Nephron progenitor cell (in vitro differentiated cells): Measurements from ENCODE around the gene OR1M1.
A peak's percentile ranks its signal among the peaks of the same experiment; 100 is the strongest.

Experiments used
- DNase-seq: peaks from one replicate; pipeline ENCODE4 v3.0.0; 2021
- H3K27ac Mint-ChIP-seq: 2 replicates; pipeline ENCODE4 v1.8.0; 2021; ENCODE audit warnings: mild to moderate bottlenecking, moderate library complexity, mixed read lengths
- H3K27me3 Mint-ChIP-seq: 2 replicates; pipeline ENCODE4 v1.8.0; 2021; ENCODE audit warnings: mild to moderate bottlenecking, low read depth, mixed read lengths; ENCODE audit not compliant: poor library complexity
- H3K36me3 Mint-ChIP-seq: 2 replicates; pipeline ENCODE4 v1.8.0; 2021; ENCODE audit warnings: low read depth, mixed read lengths
- H3K4me1 Mint-ChIP-seq: 2 replicates; pipeline ENCODE4 v1.8.0; 2021; ENCODE audit warnings: mixed read lengths
- H3K4me3 Mint-ChIP-seq: 2 replicates; pipeline ENCODE4 v1.8.0; 2021; ENCODE audit warnings: mild to moderate bottlenecking, moderate library complexity, mixed read lengths
- H3K9me3 Mint-ChIP-seq: 2 replicates; pipeline ENCODE4 v1.8.0; 2021; ENCODE audit warnings: mild to moderate bottlenecking, moderate library complexity, mixed read lengths
- CTCF ChIP-seq: fragments of 200-600 bp; sonication (generic); IDR thresholded peaks from 2 replicates; pipeline ENCODE4 v1.5.0; 2021; ENCODE audit warnings: antibody characterized with exemption

Gene OR1M1, protein sequence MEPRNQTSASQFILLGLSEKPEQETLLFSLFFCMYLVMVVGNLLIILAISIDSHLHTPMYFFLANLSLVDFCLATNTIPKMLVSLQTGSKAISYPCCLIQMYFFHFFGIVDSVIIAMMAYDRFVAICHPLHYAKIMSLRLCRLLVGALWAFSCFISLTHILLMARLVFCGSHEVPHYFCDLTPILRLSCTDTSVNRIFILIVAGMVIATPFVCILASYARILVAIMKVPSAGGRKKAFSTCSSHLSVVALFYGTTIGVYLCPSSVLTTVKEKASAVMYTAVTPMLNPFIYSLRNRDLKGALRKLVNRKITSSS

GRCh38 chr19:9086761-9087160 lies at the start of gene OR1M1:
Gene OR1M1 (plus strand): TSS chr19:9087061. CDS start chr19:9093245, 6,184 bp downstream.
- no peaks in the 10 kb centered on the region for H3K36me3 Mint-ChIP-seq
- no peak within 1 kb of the TSS for H3K4me3 Mint-ChIP-seq
- no peak within 1 kb of the TSS for H3K27ac Mint-ChIP-seq
- TF ChIP-seq CTCF, result no peak
- DNase-seq, result no peak
- peaks cover 36% of the 10 kb centered on the region for H3K9me3 Mint-ChIP-seq
- peaks cover 16% of the 10 kb centered on the region for H3K27me3 Mint-ChIP-seq
- H3K4me1 Mint-ChIP-seq, result no peaks in the 10 kb centered on the region

GRCh38 chr19:9037400-9038062 lies 49.3 kb upstream of the OR1M1 start:
- Mint-ChIP-seq H3K4me1 (peaks cover 19% of the 10 kb centered on the region), H3K36me3 (no peaks in the 10 kb centered on the region), H3K27ac (no peak overlapping the region), H3K27me3 (peaks cover 45% of the 10 kb centered on the region), H3K4me3 (no peak overlapping the region), H3K9me3 (no peaks in the 10 kb centered on the region)
- TF ChIP-seq CTCF, result no peak
- no peak for DNase-seq

GRCh38 chr19:9039728-9040127 lies 47.1 kb upstream of the OR1M1 start:
- Mint-ChIP-seq H3K4me1 (peaks cover 19% of the 10 kb centered on the region), H3K27ac (peak overlapping the region; percentile 73), H3K36me3 (no peaks in the 10 kb centered on the region), H3K4me3 (no peak overlapping the region), H3K27me3 (peaks cover 42% of the 10 kb centered on the region), H3K9me3 (no peaks in the 10 kb centered on the region)
- no peak for TF ChIP-seq CTCF
- no peak for DNase-seq

DNA sequence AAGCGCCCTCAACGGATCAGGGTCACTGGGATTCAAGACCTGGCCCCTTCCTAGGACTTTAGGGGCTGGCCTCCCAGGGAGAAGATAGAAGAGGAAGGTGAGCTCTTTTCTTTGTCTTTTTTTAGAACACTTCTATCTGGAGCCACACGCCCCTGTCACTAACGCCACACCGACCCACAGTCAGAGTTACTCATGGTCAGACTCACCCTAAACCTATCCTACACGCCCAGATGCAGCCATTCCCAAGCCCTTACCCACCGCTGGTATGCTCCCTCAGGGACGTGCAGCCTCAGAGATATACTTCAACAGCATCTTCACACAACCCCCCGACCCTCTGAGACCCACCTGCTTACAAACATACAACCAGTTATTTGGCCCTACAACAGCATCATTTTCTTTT lies 46.7 kb upstream of the OR1M1 start:
- Mint-ChIP-seq H3K36me3 (no peaks in the 10 kb centered on the region), H3K27me3 (peaks cover 39% of the 10 kb centered on the region), H3K4me3 (no peak overlapping the region), H3K4me1 (peaks cover 18% of the 10 kb centered on the region), H3K9me3 (no peaks in the 10 kb centered on the region), H3K27ac (peak overlapping the region; percentile 73)
- TF ChIP-seq CTCF, result no peak
- DNase-seq, result no peak

DNA sequence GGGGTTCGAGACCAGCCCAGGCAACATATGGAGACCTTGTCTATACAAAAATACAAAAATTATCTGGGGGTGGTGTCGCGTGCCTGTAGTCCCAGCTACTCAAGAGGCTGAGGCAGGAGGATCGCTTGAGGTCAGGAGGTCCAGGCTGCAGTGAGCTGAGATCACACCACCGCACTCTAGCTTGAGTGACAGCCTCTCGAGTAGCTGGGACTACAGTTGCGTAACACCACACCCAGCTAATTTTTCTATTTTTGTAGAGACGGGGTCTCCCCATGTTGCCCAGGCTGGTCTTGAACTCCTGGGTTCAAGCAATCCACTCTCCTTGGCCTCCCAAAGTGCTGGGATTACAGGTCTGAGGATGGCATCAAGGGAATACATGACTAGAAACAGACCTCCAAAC lies 45.8 kb upstream of the OR1M1 start:
- no peak for TF ChIP-seq CTCF
- Mint-ChIP-seq H3K4me1 (peaks cover 12% of the 10 kb centered on the region), H3K27me3 (peaks cover 32% of the 10 kb centered on the region), H3K4me3 (no peak overlapping the region), H3K9me3 (no peaks in the 10 kb centered on the region), H3K36me3 (no peaks in the 10 kb centered on the region), H3K27ac (no peak overlapping the region)
- DNase-seq, result no peak

DNA sequence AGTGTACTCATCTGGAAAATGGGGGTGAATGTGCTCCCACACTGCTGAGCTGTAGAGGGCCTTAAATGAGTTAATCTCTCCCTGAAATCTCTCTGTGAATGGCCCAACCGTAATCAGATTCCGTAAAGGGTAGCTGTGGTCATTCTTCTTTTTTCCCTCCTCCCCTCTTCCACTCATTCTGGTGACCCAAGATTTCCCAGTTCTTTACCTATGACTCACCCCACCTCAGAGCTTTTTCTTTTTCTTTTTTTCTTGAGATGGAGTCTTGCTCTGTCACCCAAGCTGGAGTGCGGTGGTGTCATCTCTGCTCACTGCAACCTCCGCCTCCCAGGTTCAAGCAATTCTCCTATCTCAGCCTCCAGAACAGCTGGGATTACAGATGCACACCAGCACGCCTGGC lies 43.3 kb upstream of the OR1M1 start:
- H3K27ac Mint-ChIP-seq, result no peak overlapping the region
- no peaks in the 10 kb centered on the region for H3K36me3 Mint-ChIP-seq
- H3K9me3 Mint-ChIP-seq, result no peaks in the 10 kb centered on the region
- no peak for DNase-seq
- TF ChIP-seq CTCF, result no peak
- H3K27me3 Mint-ChIP-seq, result peaks cover 30% of the 10 kb centered on the region
- H3K4me3 Mint-ChIP-seq, result no peak overlapping the region
- H3K4me1 Mint-ChIP-seq, result peaks cover 15% of the 10 kb centered on the region
